ENCODE measurements around the gene AGAP3. TPM values are rescaled to one million over a fixed set of nuclear protein-coding genes. Genes with fewer than 3 reads are reported as not detected.

Gene AGAP3
- polyA plus RNA-seq, 1 experiment = 52.1 TPM

GRCh38 chr7:151121380-151122170, 35.3 kb downstream of the AGAP3 start:
- H3K27me3 ChIP-seq (ENCODE audit: control insufficient read depth, insufficient read depth, low read length) = no peaks in the 10 kb centered on the region
- CTCF ChIA-PET = interaction anchor here (0.6 kb wide), 1 partner anchor 101 kb away, joined by 3 read pairs; no protein-coding TSS in a partner anchor
- DNase-seq (ENCODE audit: low read depth) = no peak
- TF ChIP-seq CTCF (IDR thresholded peaks at IDR 0.05; ENCODE audit: insufficient read depth, low read depth, low read length) = no peak
- peaks cover 53% of the 10 kb centered on the region for H3K36me3 ChIP-seq (ENCODE audit: control insufficient read depth, insufficient read depth, low read length)
- no peak overlapping the region for H3K4me3 ChIP-seq (ENCODE audit: low read depth, low read length)
- POLR2A ChIA-PET = no interaction called here

- H3K4me3 ChIP-seq (ENCODE audit: low read depth, low read length) = no peak overlapping the region
- no peak for TF ChIP-seq CTCF (IDR thresholded peaks at IDR 0.05; ENCODE audit: insufficient read depth, low read depth, low read length)
- POLR2A ChIA-PET = no interaction called here
- no peak for DNase-seq (ENCODE audit: low read depth)
- no peaks in the 10 kb centered on the region for H3K27me3 ChIP-seq (ENCODE audit: control insufficient read depth, insufficient read depth, low read length)
- CTCF ChIA-PET = interaction anchor here (3.4 to 4.4 kb wide), 2 partner anchors 8 to 13 kb away, joined by 16 to 36 read pairs; no protein-coding TSS in a partner anchor
- peaks cover 55% of the 10 kb centered on the region for H3K36me3 ChIP-seq (ENCODE audit: control insufficient read depth, insufficient read depth, low read length)
Observed at GRCh38 chr7:151122276-151122675, 36.0 kb downstream of the AGAP3 start.

- H3K27me3 ChIP-seq (ENCODE audit: control insufficient read depth, insufficient read depth, low read length) = no peaks in the 10 kb centered on the region
- no peak overlapping the region for H3K4me3 ChIP-seq (ENCODE audit: low read depth, low read length)
- no peak for DNase-seq (ENCODE audit: low read depth)
- CTCF ChIA-PET = interaction anchor here (1.4 to 4.4 kb wide), 4 partner anchors 9 to 182 kb away, joined by 4 to 36 read pairs (median 16); no protein-coding TSS in a partner anchor
- peaks cover 50% of the 10 kb centered on the region for H3K36me3 ChIP-seq (ENCODE audit: control insufficient read depth, insufficient read depth, low read length)
- no peak for TF ChIP-seq CTCF (IDR thresholded peaks at IDR 0.05; ENCODE audit: insufficient read depth, low read depth, low read length)
- POLR2A ChIA-PET = no interaction called here
Observed at GRCh38 chr7:151122796-151123157, 36.5 kb downstream of the AGAP3 start.

- no peak for TF ChIP-seq CTCF (IDR thresholded peaks at IDR 0.05; ENCODE audit: insufficient read depth, low read depth, low read length)
- POLR2A ChIA-PET = no interaction called here
- CTCF ChIA-PET = interaction anchor here (0.6 to 4.4 kb wide), 26 partner anchors 9 to 182 kb away, joined by 3 to 36 read pairs (median 5); no protein-coding TSS in a partner anchor
- DNase-seq (ENCODE audit: low read depth) = no peak
- peaks cover 50% of the 10 kb centered on the region for H3K36me3 ChIP-seq (ENCODE audit: control insufficient read depth, insufficient read depth, low read length)
- H3K4me3 ChIP-seq (ENCODE audit: low read depth, low read length) = no peak overlapping the region
- no peaks in the 10 kb centered on the region for H3K27me3 ChIP-seq (ENCODE audit: control insufficient read depth, insufficient read depth, low read length)
Observed at GRCh38 chr7:151123158-151123821, 37.0 kb downstream of the AGAP3 start.

- H3K36me3 ChIP-seq (ENCODE audit: control insufficient read depth, insufficient read depth, low read length) = peaks cover 48% of the 10 kb centered on the region
- no peaks in the 10 kb centered on the region for H3K27me3 ChIP-seq (ENCODE audit: control insufficient read depth, insufficient read depth, low read length)
- POLR2A ChIA-PET = no interaction called here
- no peak for DNase-seq (ENCODE audit: low read depth)
- H3K4me3 ChIP-seq (ENCODE audit: low read depth, low read length) = no peak overlapping the region
- TF ChIP-seq CTCF (IDR thresholded peaks at IDR 0.05; ENCODE audit: insufficient read depth, low read depth, low read length) = peak; percentile 99
- CTCF ChIA-PET = interaction anchor here (0.6 to 4.4 kb wide), 34 partner anchors 10 to 787 kb away, joined by 3 to 36 read pairs (median 4); partner anchors contain the start of gene TMUB1
Observed at GRCh38 chr7:151123822-151124464, 37.7 kb downstream of the AGAP3 start.

Measured in BJ (cell line).